COLO668 (cell line): ENCODE measurements around the gene COX7B.
"Not testable (repeated sequence)": the region's sequence is repeated elsewhere in the genome, so short reads cannot be mapped to it uniquely, and the experiment has no call there.

Source experiments
- DNase-seq: peaks from one replicate; lab custom pipeline; 2025; ENCODE audit not compliant: unreplicated experiment; lab: John Stamatoyannopoulos, UW

COX7B gene, protein sequence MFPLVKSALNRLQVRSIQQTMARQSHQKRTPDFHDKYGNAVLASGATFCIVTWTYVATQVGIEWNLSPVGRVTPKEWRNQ

DNA sequence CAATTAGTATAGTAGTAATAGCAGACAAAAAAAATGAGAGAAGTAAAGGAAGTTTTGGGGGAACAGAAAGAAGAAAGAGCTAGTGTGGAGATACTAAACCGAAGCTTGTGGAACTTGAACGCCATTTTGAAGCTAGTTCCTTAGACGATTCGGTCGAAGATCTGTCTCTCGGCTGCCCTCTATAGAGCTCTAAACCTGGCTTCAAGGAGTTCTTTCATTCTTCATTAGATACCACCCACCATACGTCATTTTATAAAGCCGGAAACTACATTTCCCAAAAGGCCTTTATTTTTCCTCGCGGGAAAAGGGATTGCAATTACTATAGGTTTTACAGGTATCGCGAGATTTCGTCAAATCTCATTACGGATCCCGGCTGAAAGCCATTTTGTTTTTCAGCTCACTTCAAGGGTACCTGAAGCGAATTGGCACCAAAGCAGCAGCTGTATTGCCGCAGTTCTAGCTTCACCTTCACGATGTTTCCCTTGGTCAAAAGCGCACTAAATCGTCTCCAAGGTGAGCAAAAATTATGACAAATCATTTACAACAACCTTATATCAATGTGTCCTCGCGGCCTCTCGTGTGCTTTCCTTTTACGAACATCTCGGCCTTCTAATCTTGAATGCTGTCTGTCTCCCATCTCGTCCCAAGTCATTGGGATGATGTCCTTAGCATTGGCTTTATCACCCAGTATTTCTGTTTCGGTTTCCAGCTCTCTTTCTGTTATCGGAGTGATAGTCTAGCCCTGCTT, at the start of gene COX7B:
TSS of gene COX7B (plus strand) at position 388 of the 748 bp plus-strand sequence. CDS start at position 474, 86 bp downstream.
- peak; percentile 68 for DNase-seq

GRCh38 chrX:77875372-77875771, 23.9 kb upstream of the COX7B start:
- no peak for DNase-seq

GRCh38 chrX:77881418-77881817, 17.9 kb upstream of the COX7B start:
- not testable (repeated sequence) for DNase-seq

- DNase-seq, result no peak
These were observed 6.4 kb upstream of the COX7B start for GRCh38 chrX:77892887-77893286.

GRCh38 chrX:77893713-77894112, 5.6 kb upstream of the COX7B start:
- no peak for DNase-seq

DNA sequence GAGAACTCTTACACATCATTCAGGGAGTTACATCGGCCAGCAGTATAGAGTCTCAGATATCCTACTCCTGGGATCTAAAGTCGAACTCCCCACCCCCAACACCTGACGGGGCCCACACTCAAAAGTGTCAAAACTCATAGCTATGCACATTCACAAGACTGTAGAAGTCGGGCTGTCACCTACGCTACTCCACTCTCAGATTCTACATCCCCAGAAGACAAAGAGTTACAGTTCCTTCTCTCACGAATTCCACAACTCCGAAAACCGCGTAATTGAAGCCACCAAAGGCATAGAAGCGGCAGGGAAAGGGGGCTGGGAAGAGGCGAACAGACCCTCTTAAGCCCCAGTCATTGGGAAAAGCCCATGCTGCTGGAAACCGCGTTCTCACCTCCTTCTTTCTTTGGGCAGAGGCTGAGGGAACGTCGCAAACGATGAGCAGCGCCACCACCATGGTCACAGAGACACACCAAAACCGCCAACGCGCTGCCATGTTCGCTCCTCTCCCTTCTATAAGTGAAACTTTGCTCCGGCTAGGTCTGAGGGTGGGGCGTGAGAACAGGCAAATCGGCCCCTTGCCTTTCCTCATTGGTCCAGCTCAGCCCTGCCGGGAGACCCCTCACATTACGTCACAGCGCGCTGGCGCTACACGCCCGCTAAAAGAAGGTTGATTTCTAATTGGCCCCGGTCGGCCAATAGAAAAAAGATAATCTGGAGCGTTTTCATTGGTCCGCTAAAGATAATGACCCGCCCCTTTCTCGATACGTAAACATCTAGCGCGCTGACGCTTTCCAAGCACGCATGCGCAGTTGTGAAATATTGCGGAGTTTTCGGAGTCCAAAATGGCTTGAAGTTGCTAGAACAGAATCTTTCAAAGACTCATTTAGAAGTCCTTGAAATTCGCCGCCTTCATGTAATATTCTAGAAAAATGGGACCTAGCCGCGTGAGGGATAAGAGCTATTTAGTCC, 4.1 kb upstream of the COX7B start, which contains the start of gene MAGT1:
TSS of gene MAGT1 (minus strand) at position 515 of the 966 bp plus-strand sequence. CDS start at position 490, 25 bp downstream.
- peak; percentile 91 for DNase-seq

GRCh38 chrX:77900688-77901087, 1.4 kb downstream of the COX7B start:
- no peak for DNase-seq

DNA sequence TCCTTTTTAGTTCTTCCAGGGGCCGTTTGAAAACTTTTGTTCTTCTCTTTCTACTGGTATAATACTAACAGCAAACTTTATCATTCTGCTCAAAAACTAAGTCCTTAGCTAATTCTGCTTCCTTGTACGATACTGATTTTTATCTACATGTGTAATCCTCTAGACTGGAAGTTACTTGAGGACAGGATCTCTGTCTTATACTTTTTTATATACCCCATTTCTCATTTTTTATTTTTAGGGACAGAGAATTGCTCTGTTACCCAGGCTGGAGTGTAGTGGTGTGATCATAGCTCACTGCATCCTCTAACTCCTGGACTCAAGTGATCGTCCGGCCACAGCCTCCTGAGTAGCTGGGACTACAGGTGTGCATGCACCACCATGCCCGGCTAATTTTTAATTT, 2.2 kb downstream of the COX7B start:
- no peak for DNase-seq

GRCh38 chrX:77910108-77910840, 11.0 kb downstream of the COX7B start, which contains the start of gene ATP7A:
TSS of gene ATP7A (plus strand) at chrX:77910693. CDS start at chrX:77971642, 60,949 bp downstream.
- peak; percentile 93 for DNase-seq

DNA sequence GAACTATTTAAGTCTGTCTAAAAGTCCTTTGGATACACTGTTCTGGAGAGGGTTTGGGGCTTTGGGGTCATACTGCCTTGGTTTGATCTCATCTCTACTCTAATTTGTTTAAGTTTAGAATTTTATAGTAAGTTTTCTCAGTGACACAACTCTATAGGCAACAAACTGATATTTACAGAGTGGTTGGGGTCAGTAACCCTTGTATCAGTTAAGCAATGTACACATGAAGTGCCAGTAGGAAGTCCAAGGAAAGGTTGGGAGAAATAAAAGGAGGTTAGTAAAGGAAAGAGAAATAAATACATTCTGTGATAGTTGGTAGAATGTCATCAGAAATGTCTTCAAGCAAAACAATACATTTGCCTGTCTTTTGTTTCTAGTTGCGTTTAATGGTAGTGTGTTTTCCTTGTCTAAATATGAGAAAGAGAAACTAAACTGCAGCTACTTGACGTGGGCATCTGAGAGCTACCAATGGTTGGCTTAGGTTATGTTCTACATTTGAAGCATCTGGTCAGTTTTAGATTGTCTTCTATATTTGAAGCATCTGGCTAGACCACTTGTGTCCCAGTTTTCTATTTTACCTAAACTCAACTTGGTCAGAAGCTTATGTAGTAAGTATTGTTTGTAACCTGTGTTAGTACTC, 18.1 kb downstream of the COX7B start:
- DNase-seq, result no peak

- DNase-seq, result no peak
These were observed 19.3 kb downstream of the COX7B start for GRCh38 chrX:77918568-77918967.

- not testable (repeated sequence) for DNase-seq
These were observed 20.1 kb downstream of the COX7B start for GRCh38 chrX:77919370-77919769.

- DNase-seq, result no peak
These were observed 23.5 kb downstream of the COX7B start for GRCh38 chrX:77922787-77923186.

- DNase-seq, result no peak
These were observed 25.1 kb downstream of the COX7B start for GRCh38 chrX:77924320-77924859.

- DNase-seq, result no peak
These were observed 26.5 kb downstream of the COX7B start for GRCh38 chrX:77925764-77926163.

DNA sequence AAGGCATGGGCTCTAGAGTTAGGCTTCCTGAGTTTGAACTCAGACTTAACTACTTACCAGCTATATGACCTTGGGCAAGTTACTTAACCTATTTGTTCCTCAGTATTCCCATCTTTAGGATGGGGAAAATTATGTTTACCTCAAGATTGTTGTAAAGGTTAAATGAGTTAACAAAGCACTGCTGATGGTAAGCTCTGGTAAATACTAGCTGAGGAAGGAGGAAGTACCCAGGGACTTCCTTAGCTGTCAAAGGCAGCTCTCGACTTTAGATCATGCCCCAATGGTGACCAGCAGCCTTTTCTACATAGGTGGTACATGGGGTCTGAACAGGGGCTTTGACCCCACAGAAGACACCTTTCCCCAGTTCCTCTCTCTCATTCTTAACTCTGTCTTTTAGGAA, 31.3 kb downstream of the COX7B start:
- no peak for DNase-seq

- DNase-seq, result no peak
These were observed 36.6 kb downstream of the COX7B start for GRCh38 chrX:77935886-77936285.

GRCh38 chrX:77936299-77936698, 37.0 kb downstream of the COX7B start:
- DNase-seq, result no peak

DNA sequence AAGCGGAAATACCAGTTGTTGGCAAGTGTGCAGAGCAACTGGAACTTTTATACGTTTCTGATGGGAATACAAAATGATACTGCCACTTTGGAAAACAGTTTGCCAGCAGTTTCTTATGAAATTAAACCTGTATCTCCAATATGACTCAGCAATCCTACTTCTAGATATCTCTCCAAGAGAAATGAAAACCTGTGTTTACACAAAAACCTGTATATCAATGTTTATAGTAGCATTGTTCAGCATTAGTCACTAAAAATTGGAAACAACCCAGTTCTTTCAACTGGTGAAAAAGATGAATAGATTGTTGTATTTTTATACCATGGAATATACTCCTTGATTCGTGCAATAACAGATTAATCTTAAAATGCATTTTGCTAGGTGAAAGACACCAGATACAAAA, 38.0 kb downstream of the COX7B start:
- DNase-seq, result no peak

- DNase-seq, result no peak
These were observed 38.9 kb downstream of the COX7B start for GRCh38 chrX:77938083-77938680.
